Hair follicular keratinocyte (primary cell): ENCODE measurements around the gene TM7SF3. TPM values are rescaled to one million over a fixed set of nuclear protein-coding genes. Genes with fewer than 3 reads are reported as not detected.

Experiments used
- total RNA-seq: library from RNA; depleted of rRNA; stranded (reverse); fragments of >200 nt; gene quantifications from 2 replicates; pipeline ENCODE4 v1.2.3, GENCODE V29; 2015

Gene TM7SF3, protein sequence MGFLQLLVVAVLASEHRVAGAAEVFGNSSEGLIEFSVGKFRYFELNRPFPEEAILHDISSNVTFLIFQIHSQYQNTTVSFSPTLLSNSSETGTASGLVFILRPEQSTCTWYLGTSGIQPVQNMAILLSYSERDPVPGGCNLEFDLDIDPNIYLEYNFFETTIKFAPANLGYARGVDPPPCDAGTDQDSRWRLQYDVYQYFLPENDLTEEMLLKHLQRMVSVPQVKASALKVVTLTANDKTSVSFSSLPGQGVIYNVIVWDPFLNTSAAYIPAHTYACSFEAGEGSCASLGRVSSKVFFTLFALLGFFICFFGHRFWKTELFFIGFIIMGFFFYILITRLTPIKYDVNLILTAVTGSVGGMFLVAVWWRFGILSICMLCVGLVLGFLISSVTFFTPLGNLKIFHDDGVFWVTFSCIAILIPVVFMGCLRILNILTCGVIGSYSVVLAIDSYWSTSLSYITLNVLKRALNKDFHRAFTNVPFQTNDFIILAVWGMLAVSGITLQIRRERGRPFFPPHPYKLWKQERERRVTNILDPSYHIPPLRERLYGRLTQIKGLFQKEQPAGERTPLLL
- 161 and 164 TPM in 2 replicates for total RNA-seq

GRCh38 chr12:27014085-27014858 lies at the start of gene TM7SF3:
Gene TM7SF3 (minus strand): TSS chr12:27014384. CDS start chr12:27014168, 216 bp downstream.

DNA sequence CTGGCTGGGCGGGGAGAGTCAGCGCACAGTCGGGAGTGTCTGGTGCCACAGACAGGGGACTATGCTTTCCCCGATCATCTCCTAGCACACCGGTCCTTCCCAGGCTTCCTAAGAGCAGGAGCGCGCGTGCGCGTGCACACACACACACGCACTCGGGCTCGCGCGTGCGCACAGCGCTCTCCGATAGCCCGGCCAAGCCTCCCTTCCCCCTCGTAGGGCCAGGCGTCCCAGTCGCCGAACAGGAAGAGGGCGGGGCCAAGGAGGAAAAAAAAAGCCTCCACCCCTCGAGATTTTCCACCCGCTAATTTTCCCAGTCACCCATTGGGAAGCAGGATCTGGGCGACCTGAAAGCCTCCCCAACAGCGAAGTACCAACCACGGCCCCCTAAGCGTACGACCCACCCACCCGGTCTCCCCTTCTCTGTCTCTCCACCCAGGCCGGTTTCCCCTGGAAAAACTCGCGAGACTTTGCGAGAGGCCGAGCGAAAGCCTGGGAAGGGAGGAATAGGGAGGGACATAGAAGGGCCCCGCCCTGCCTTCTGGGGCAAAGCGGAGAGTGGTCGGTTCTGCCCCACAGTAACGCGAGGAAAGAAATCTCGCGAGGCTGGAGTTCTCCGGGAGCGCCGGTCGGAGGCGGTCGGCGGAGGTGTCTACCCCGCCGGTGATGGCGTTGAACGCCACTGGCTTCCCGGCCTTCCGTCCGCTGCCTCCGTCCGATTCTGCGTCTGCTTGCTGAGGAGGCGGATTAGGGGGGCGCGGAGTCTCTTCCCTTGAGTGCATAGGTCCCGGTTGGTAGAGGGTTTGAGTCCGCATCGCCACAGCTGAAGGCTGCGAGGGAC lies 76.1 kb downstream of the TM7SF3 start, which contains the start of the genes FGFR1OP2 and INTS13:
Gene FGFR1OP2 (plus strand): TSS at position 608 of the 838 bp plus-strand sequence. CDS start 15,689 bp downstream, outside the sequence.
Gene INTS13 (minus strand): TSS at position 119 of the 838 bp plus-strand sequence. CDS start 1,178 bp downstream, outside the sequence.

Other genes starting within 250 kb of the TM7SF3 start
- gene ITPR2, start 181.2 kb downstream of the TM7SF3 start, total RNA-seq: 6.2 and 9.4 TPM in 2 replicates
- gene INTS13, start 76.4 kb downstream of the TM7SF3 start, total RNA-seq: 52.9 and 72.3 TPM in 2 replicates
- gene FGFR1OP2, start 75.9 kb downstream of the TM7SF3 start, total RNA-seq: 25.8 and 37.1 TPM in 2 replicates
- gene MED21, start 8.2 kb upstream of the TM7SF3 start, total RNA-seq: 41.5 and 65.0 TPM in 2 replicates
- not detected in 2 replicates for gene C12orf71, start 68.2 kb upstream of the TM7SF3 start, total RNA-seq
- 14.5 and 19.4 TPM in 2 replicates for gene STK38L, start 229.9 kb upstream of the TM7SF3 start, total RNA-seq